GM23248 (cell line): ENCODE data around the gene PTPRN2. TPM values are rescaled to one million over a fixed set of nuclear protein-coding genes. Genes with fewer than 3 reads are reported as not detected.
"Not testable (repeated sequence)": the region's sequence is repeated elsewhere in the genome, so short reads cannot be mapped to it uniquely, and the experiment has no call there.

Source experiments
- DNase-seq: peaks from one replicate; pipeline ENCODE4 v3.0.0-alpha.2; 2015
- H2AFZ ChIP-seq: fragments of 200-600 bp; sonication (generic); 2 replicates; pipeline ENCODE4 v1.6.1; 2016; ENCODE audit warnings: antibody characterized with exemption
- H3F3A ChIP-seq: fragments of 200-600 bp; sonication (generic); 2 replicates; pipeline ENCODE4 v1.6.1; 2016; ENCODE audit warnings: mild to moderate bottlenecking, antibody characterized with exemption, mixed run types; ENCODE audit not compliant: insufficient read depth
- H3K27ac ChIP-seq: fragments of 200-600 bp; sonication (generic); 2 replicates; pipeline ENCODE4 v1.5.1; 2016; ENCODE audit warnings: mild to moderate bottlenecking
- H3K27me3 ChIP-seq: fragments of 200-600 bp; sonication (generic); replicated peaks from 2 replicates; pipeline ENCODE4 v1.6.1; 2016; ENCODE audit warnings: mild to moderate bottlenecking; ENCODE audit not compliant: insufficient read depth
- H3K36me3 ChIP-seq: fragments of 200-600 bp; sonication (generic); 2 replicates; pipeline ENCODE4 v1.6.1; 2016; ENCODE audit warnings: low read depth, mild to moderate bottlenecking
- H3K4me1 ChIP-seq: fragments of 200-600 bp; sonication (generic); 2 replicates; pipeline ENCODE4 v1.6.1; 2016; ENCODE audit warnings: mild to moderate bottlenecking; ENCODE audit not compliant: insufficient read depth
- H3K4me2 ChIP-seq: fragments of 200-600 bp; sonication (generic); one replicate; pipeline ENCODE4 v1.6.1; 2016; ENCODE audit warnings: mild to moderate bottlenecking; ENCODE audit not compliant: unreplicated experiment
- H3K4me3 ChIP-seq: fragments of 200-600 bp; sonication (generic); 2 replicates; pipeline ENCODE4 v1.5.1; 2016; ENCODE audit warnings: mild to moderate bottlenecking
- H3K79me2 ChIP-seq: fragments of 200-600 bp; sonication (generic); 2 replicates; pipeline ENCODE4 v1.6.1; 2016; ENCODE audit warnings: mild to moderate bottlenecking; ENCODE audit not compliant: insufficient read depth
- H3K9ac ChIP-seq: fragments of 200-600 bp; sonication (generic); 2 replicates; pipeline ENCODE4 v1.6.1; 2016; ENCODE audit warnings: mild to moderate bottlenecking
- H3K9me2 ChIP-seq: fragments of 200-600 bp; sonication (generic); 2 replicates; pipeline ENCODE4 v1.6.1; 2016; ENCODE audit warnings: mixed run types, mild to moderate bottlenecking, moderate library complexity; ENCODE audit not compliant: insufficient read depth
- H3K9me3 ChIP-seq: fragments of 200-600 bp; sonication (generic); one replicate; pipeline ENCODE4 v1.6.1; 2017; ENCODE audit warnings: low read depth
- H4K20me1 ChIP-seq: fragments of 200-600 bp; sonication (generic); 2 replicates; pipeline ENCODE4 v1.6.0; 2016; ENCODE audit not compliant: insufficient read depth
- EZH2 ChIP-seq: fragments of 200-600 bp; sonication (generic); IDR thresholded peaks from 2 replicates; pipeline ENCODE4 v1.6.1; 2018; ENCODE audit warnings: antibody characterized with exemption, mild to moderate bottlenecking; ENCODE audit not compliant: insufficient read depth, poor library complexity, severe bottlenecking
- EZH2phosphoT487 ChIP-seq: fragments of 200-600 bp; sonication (generic); IDR thresholded peaks from 2 replicates; pipeline ENCODE4 v1.6.1; 2018; ENCODE audit warnings: antibody characterized with exemption, moderate library complexity, mild to moderate bottlenecking, low read depth; ENCODE audit not compliant: insufficient read depth
- WGBS, 2 experiments: methylation state at CpG; one replicate each; pipeline ENCODE4 v1.1.6; 2015 to 2017; ENCODE audit warnings: low lambda C conversion rate in 2 of 2, low coverage in 1 of 2; ENCODE audit errors: missing lambda C conversion rate in 2 of 2; 5-methylcytosine and 5-hydroxymethylcytosine counted together
- in situ Hi-C: fragments of 300-500 bp; cut with MboI; formaldehyde crosslinking; loops from 2 replicates; pipeline ENCODE4 v1.15.0; 2020
- polyA plus RNA-seq: library from polyadenylated mRNA; unstranded; fragments of >200 nt; fragmentation: Nextera tagmentation; extraction: Ambion mirVana; gene quantifications from 2 replicates; pipeline ENCODE4 v1.2.1, GENCODE V29; 2016
- total RNA-seq: library from RNA; depleted of rRNA; stranded (reverse); fragments of >200 nt; shearing (Covaris generic); gene quantifications from 2 replicates; pipeline ENCODE4 v1.2.3, GENCODE V29; 2014

PTPRN2 gene
- total and polyA plus RNA-seq, 2 experiments from 2014 or later: 0.13 TPM; not detected in 1

DNA sequence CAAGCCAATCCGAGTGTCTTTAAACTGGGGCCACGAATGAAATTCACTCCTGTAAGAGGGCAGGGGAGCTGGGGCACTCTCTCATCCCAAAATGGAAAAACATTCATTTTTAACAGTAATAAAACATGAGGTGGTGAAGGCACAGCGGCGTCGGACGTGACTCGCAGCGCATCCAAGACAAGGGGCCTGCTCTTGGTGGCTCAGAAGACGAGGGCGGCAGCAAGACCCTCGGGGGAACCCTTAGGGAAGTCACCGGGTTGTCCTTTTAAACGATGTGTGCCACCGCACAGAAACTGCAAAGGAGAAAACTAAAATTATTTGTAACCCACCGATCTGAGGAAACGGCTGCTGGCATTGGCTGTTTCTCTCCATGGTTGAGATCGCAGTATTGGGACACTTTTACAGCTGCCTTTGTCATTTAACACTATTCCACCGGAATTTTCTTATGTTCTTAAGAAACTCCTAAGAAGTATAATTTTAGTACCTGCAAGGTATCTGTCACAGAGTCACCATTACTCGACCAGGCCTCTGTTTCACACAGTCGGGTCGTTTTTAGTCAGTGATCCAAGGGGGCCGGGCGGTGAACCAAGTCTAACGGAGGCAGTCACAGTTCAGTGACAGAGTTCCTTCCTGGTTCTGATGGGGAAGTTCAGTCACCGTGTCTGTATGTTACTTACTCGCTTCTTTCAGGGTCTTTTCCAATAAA, 159.3 kb downstream of the PTPRN2 start:
- no peak for TF ChIP-seq EZH2
- TF ChIP-seq EZH2phosphoT487: no peak
- Histone ChIP-seq H3K4me3 (no peak overlapping the region), H3K4me1 (no peaks in the 10 kb centered on the region), H3K9ac (no peak overlapping the region), H3K79me2 (no peaks in the 10 kb centered on the region), H3K9me2 (no peaks in the 10 kb centered on the region), H3K27ac (no peak overlapping the region), H3F3A (no peaks in the 10 kb centered on the region), H3K4me2 (no peak overlapping the region), H3K27me3 (no peaks in the 10 kb centered on the region), H2AFZ (no peak overlapping the region), H3K36me3 (no peaks in the 10 kb centered on the region), H4K20me1 (no peaks in the 10 kb centered on the region), H3K9me3 (no peaks in the 10 kb centered on the region)
- in situ Hi-C loops: no loop called here
- 34 to 43% methylated on average over 26 of the region's 26 CpGs for WGBS, 2 experiments
- DNase-seq: no peak

DNA sequence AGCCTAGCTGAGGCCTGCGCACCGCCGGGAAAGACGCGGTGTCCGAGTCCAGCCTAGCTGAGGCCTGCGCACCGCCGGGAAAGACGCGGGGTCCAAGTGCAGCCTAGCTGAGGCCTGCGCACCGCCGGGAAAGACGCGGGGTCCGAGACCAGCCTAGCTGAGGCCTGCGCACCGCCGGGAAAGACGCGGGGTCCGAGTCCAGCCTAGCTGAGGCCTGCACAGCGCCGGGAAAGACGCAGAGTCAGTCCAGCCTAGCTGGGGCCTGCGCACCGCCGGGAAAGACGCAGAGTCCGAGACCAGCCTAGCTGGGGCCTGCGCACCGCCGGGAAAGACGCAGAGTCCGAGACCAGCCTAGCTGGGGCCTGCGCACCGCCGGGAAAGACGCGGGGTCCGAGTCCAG, 161.9 kb downstream of the PTPRN2 start:
- H3K9ac ChIP-seq, H3K9me2 ChIP-seq, H3K79me2 ChIP-seq, H3K27ac ChIP-seq, H3K4me2 ChIP-seq, H3K4me3 ChIP-seq, in situ Hi-C loops, H3K27me3 ChIP-seq, DNase-seq, H3K4me1 ChIP-seq, H3K36me3 ChIP-seq, H2AFZ ChIP-seq, H3K9me3 ChIP-seq, H3F3A ChIP-seq, H4K20me1 ChIP-seq: not testable (repeated sequence)
- 79% methylated on average over 36 of the region's 42 CpGs; no CpG with 5 or more reads in 1 of the 2 experiments for WGBS, 2 experiments

DNA sequence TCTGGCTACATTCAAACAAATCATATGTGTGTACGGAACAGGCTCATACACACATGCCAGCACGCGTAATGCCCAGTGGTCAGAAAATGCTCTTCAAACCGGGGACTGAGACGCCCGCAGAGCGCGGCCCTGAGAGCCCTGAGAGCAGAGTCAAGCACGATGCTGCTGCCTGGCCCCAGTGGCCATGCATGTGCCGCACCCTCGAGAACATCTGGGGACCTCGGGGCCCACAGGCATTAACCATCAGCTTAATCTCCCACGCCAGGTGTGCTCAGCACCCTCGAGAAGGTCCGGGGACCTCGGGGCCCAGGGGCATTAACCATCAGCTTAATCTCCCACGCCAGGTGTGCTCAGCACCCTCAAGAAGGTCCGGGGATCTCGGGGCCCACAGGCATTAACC, 163.1 kb downstream of the PTPRN2 start:
- no peak overlapping the region for H3K27ac ChIP-seq
- H3K36me3 ChIP-seq: no peaks in the 10 kb centered on the region
- no peaks in the 10 kb centered on the region for H3K9me3 ChIP-seq
- H3K9me2 ChIP-seq: no peaks in the 10 kb centered on the region
- TF ChIP-seq EZH2phosphoT487 (no peak), EZH2 (no peak)
- no peak overlapping the region for H2AFZ ChIP-seq
- no peaks in the 10 kb centered on the region for H4K20me1 ChIP-seq
- no peak overlapping the region for H3K4me2 ChIP-seq
- DNase-seq: no peak
- 52 to 64% methylated on average over 19 of the region's 19 CpGs for WGBS, 2 experiments
- no peak overlapping the region for H3K9ac ChIP-seq
- no peaks in the 10 kb centered on the region for H3F3A ChIP-seq
- in situ Hi-C loops: no loop called here
- H3K4me1 ChIP-seq: no peaks in the 10 kb centered on the region
- H3K79me2 ChIP-seq: no peaks in the 10 kb centered on the region
- H3K27me3 ChIP-seq: no peaks in the 10 kb centered on the region
- no peak overlapping the region for H3K4me3 ChIP-seq

DNA sequence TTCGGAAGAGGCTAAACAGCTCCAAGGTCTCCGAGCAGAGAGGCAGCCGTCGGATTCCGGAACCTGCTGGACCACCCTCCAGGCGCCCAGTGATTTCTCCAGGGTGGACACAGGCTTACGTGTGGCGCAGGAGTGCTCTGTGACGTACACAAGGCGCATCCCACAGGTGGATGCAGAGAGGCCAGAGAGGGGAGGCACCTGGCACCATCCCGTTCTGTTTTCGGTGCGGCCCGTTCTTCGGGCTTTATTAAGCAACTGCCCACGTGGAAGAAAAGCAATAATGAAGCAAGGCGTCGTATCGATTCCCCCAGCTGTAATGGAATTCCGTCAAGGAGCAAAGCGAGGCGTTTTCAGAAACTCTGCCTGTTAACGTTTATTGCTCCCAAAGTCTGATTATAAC, 163.6 kb downstream of the PTPRN2 start:
- no peaks in the 10 kb centered on the region for H3F3A ChIP-seq
- H3K9me3 ChIP-seq: no peaks in the 10 kb centered on the region
- no peak overlapping the region for H3K27ac ChIP-seq
- 68 to 73% methylated on average over 22 to 23 of the region's 23 CpGs for WGBS, 2 experiments
- H3K9me2 ChIP-seq: no peaks in the 10 kb centered on the region
- H4K20me1 ChIP-seq: no peaks in the 10 kb centered on the region
- H3K4me3 ChIP-seq: no peak overlapping the region
- H3K9ac ChIP-seq: no peak overlapping the region
- no peak overlapping the region for H3K4me2 ChIP-seq
- no peaks in the 10 kb centered on the region for H3K27me3 ChIP-seq
- TF ChIP-seq EZH2phosphoT487: no peak
- no peak for TF ChIP-seq EZH2
- H3K79me2 ChIP-seq: no peaks in the 10 kb centered on the region
- no peaks in the 10 kb centered on the region for H3K4me1 ChIP-seq
- no peak overlapping the region for H2AFZ ChIP-seq
- in situ Hi-C loops: no loop called here
- DNase-seq: no peak
- no peaks in the 10 kb centered on the region for H3K36me3 ChIP-seq
